Measurements from ENCODE around the gene UBR1. TPM values are rescaled to one million over a fixed set of nuclear protein-coding genes. Genes with fewer than 3 reads are reported as not detected.

The UBR1 gene
- total RNA-seq, 1 experiment from 2014 or later, result 18.6 TPM

DNA sequence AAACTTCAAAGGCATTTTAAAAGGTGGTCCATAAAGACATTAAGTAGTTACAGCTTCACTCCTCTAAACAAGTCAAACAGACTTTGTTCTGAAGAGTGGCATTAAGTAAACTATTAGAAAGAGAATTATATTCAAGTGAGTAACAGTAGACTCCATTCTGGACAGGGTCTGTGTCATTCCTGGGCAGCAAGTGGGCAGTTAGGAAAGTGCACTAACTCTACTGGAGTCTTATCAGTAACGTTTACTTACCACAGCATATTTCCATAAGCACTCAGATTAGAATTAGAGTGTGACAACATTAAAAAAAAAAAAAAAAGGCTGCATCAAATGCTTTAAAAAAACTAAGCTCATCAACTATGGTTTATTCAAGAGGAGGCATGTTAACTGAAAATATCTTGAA lies 10.6 kb downstream of the UBR1 start:
- TF ChIP-seq, protein P1, sequence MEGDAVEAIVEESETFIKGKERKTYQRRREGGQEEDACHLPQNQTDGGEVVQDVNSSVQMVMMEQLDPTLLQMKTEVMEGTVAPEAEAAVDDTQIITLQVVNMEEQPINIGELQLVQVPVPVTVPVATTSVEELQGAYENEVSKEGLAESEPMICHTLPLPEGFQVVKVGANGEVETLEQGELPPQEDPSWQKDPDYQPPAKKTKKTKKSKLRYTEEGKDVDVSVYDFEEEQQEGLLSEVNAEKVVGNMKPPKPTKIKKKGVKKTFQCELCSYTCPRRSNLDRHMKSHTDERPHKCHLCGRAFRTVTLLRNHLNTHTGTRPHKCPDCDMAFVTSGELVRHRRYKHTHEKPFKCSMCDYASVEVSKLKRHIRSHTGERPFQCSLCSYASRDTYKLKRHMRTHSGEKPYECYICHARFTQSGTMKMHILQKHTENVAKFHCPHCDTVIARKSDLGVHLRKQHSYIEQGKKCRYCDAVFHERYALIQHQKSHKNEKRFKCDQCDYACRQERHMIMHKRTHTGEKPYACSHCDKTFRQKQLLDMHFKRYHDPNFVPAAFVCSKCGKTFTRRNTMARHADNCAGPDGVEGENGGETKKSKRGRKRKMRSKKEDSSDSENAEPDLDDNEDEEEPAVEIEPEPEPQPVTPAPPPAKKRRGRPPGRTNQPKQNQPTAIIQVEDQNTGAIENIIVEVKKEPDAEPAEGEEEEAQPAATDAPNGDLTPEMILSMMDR (IDR thresholded peaks at IDR 0.05; ENCODE audit: unreplicated experiment), result no peak
- no peaks in the 10 kb centered on the region for H3K27me3 Mint-ChIP-seq (ENCODE audit: unreplicated experiment)
- no peak for DNase-seq
- no peaks in the 10 kb centered on the region for H3K4me1 Mint-ChIP-seq (ENCODE audit: low read depth, unreplicated experiment)
- H3K27ac Mint-ChIP-seq (ENCODE audit: unreplicated experiment), result no peak overlapping the region
- intact Hi-C loops (cut with micrococcal nuclease; ENCODE audit: unreplicated experiment), result no loop called here
- CTCF ChIA-PET, result interaction anchor here (0.6 to 0.7 kb wide), 2 partner anchors 10 to 11 kb away, joined by 4 read pairs; partner anchors contain the start of gene UBR1
- no peaks in the 10 kb centered on the region for H3K9me3 Mint-ChIP-seq (ENCODE audit: low read depth, unreplicated experiment)
- no peak overlapping the region for H3K4me3 Mint-ChIP-seq (ENCODE audit: low read depth, unreplicated experiment)
- H3K36me3 Mint-ChIP-seq (ENCODE audit: insufficient read depth, unreplicated experiment), result no peaks in the 10 kb centered on the region
- no TSS peak for BruUV-seq (replicated peaks)

DNA sequence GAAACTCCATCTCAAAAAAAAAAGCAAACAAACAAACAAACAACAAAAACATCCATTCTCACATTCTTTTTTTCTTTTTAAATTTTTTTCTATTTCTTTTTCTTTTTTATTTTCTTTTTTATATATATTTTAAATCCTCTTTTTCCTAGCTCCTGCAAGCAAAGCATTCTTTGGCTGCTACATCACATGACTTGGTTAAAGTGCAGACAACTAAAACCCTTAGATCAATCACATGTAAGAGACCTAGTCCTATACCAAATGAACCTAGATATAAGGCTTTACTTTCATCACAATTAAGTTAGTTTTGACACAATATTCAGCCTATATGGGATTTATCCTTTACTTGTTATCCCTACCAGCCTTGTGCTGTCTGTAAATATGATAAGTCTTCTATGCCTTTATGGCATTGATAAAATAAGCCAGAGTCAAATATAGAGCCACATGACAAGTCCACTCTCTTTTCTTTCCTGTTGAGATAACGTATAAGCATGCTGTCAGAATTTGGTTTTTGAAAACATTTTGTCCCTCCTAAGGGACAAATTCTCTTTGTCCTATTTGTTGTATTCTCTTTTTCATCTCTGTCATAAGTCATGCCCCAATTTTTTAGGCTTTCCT lies 11.3 kb downstream of the UBR1 start:
- TF ChIP-seq, protein P1 (IDR thresholded peaks at IDR 0.05; ENCODE audit: unreplicated experiment), result no peak
- no peak overlapping the region for H3K4me3 Mint-ChIP-seq (ENCODE audit: low read depth, unreplicated experiment)
- no peaks in the 10 kb centered on the region for H3K27me3 Mint-ChIP-seq (ENCODE audit: unreplicated experiment)
- CTCF ChIA-PET, result no interaction called here
- no TSS peak for BruUV-seq (replicated peaks)
- H3K4me1 Mint-ChIP-seq (ENCODE audit: low read depth, unreplicated experiment), result no peaks in the 10 kb centered on the region
- intact Hi-C loops (cut with micrococcal nuclease; ENCODE audit: unreplicated experiment), result no loop called here
- no peaks in the 10 kb centered on the region for H3K9me3 Mint-ChIP-seq (ENCODE audit: low read depth, unreplicated experiment)
- no peak for DNase-seq
- H3K27ac Mint-ChIP-seq (ENCODE audit: unreplicated experiment), result no peak overlapping the region
- H3K36me3 Mint-ChIP-seq (ENCODE audit: insufficient read depth, unreplicated experiment), result no peaks in the 10 kb centered on the region

DNA sequence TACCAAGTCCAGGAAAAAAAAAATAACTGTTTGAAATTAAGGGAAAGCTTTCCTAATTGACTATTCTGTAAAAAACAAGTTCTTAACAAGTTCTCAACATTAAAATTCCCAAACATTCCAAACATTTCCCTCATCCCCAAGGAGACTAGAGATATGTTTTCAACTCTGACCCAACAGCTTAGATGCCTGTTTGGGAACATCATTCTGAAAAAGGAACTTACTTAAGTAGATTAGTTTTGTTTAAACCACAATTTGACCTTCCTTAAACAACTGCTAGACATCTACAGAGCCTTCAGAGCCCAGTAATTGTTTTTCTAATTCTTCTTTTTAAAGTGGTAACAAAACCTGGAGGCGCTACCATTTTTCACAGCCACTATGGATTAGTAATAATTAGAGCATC lies 12.8 kb downstream of the UBR1 start:
- intact Hi-C loops (cut with micrococcal nuclease; ENCODE audit: unreplicated experiment), result no loop called here
- CTCF ChIA-PET, result no interaction called here
- BruUV-seq (replicated peaks), result no TSS peak

DNA sequence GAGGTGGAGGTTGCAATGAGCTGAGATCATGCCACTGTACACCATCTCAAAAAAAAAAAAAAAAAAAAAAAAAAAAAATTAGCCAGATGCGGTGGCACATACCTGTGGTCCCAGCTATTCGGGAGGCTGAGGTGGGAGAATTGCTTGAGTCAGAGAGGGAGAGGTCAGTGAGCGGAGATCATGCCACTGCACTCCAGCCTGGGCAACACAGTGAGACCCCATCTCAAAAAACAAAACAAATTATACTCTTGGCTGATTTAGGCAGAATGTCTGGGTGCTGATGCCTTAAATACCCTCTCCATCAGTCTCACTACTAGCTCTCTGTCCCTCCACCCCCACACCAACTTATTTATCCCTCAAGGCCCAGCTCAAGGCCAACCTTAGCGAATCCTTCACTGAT lies 14.0 kb downstream of the UBR1 start:
- intact Hi-C loops (cut with micrococcal nuclease; ENCODE audit: unreplicated experiment), result no loop called here
- CTCF ChIA-PET, result interaction anchor here (0.6 kb wide), 1 partner anchor 40 kb away, joined by 4 read pairs; no protein-coding TSS in a partner anchor
- Mint-ChIP-seq H3K4me1 (ENCODE audit: low read depth, unreplicated experiment) (no peaks in the 10 kb centered on the region), H3K27ac (ENCODE audit: unreplicated experiment) (no peak overlapping the region), H3K36me3 (ENCODE audit: insufficient read depth, unreplicated experiment) (no peaks in the 10 kb centered on the region), H3K9me3 (ENCODE audit: low read depth, unreplicated experiment) (no peaks in the 10 kb centered on the region), H3K4me3 (ENCODE audit: low read depth, unreplicated experiment) (no peak overlapping the region), H3K27me3 (ENCODE audit: unreplicated experiment) (no peaks in the 10 kb centered on the region)
- TF ChIP-seq, protein P1 (IDR thresholded peaks at IDR 0.05; ENCODE audit: unreplicated experiment), result no peak
- DNase-seq, result no peak
- no TSS peak for BruUV-seq (replicated peaks)

More for the DNA sequence above, 12.8 kb downstream of the UBR1 start:
- Mint-ChIP-seq H3K27me3 (ENCODE audit: unreplicated experiment) (no peaks in the 10 kb centered on the region), H3K9me3 (ENCODE audit: low read depth, unreplicated experiment) (no peaks in the 10 kb centered on the region), H3K36me3 (ENCODE audit: insufficient read depth, unreplicated experiment) (no peaks in the 10 kb centered on the region), H3K4me1 (ENCODE audit: low read depth, unreplicated experiment) (no peaks in the 10 kb centered on the region), H3K27ac (ENCODE audit: unreplicated experiment) (no peak overlapping the region), H3K4me3 (ENCODE audit: low read depth, unreplicated experiment) (no peak overlapping the region)
- TF ChIP-seq, protein P1 (IDR thresholded peaks at IDR 0.05; ENCODE audit: unreplicated experiment), result no peak
- DNase-seq, result no peak
